Bronchial epithelial cell (primary cell): ENCODE results near the gene KIF3B. TPM values are rescaled to one million over a fixed set of nuclear protein-coding genes. Genes with fewer than 3 reads are reported as not detected.

Experiments used
- DNase-seq: peaks from one replicate; pipeline ENCODE4 v3.0.0-alpha.2; 2010; ENCODE audit warnings: low read depth
- FAIRE-seq: peaks from 2 replicates; lab custom pipeline; 2011; peaks lifted over from hg19 to GRCh38; lab: Jason Lieb, UNC
- H3K27me3 ChIP-seq: 2 replicates; pipeline ENCODE4 v1.5.1; 2011; ENCODE audit warnings: low read length; ENCODE audit not compliant: control insufficient read depth, insufficient read depth
- H3K36me3 ChIP-seq: 2 replicates; pipeline ENCODE4 v1.5.1; 2011; ENCODE audit warnings: low read length; ENCODE audit not compliant: control insufficient read depth, insufficient read depth
- H3K4me3 ChIP-seq: 2 replicates; pipeline ENCODE4 v1.5.1; 2011; ENCODE audit warnings: mild to moderate bottlenecking, low read depth, low read length, control low read depth
- CTCF ChIP-seq: IDR thresholded peaks from 2 replicates; pipeline ENCODE4 v1.5.1; 2011; ENCODE audit warnings: mild to moderate bottlenecking, moderate library complexity, low read length, control low read depth, inconsistent platforms; ENCODE audit not compliant: insufficient read depth, severe bottlenecking
- total RNA-seq: library from RNA; depleted of rRNA; stranded (reverse); fragments of >200 nt; gene quantifications from 2 replicates; pipeline ENCODE4 v1.2.1, GENCODE V29; 2014

The KIF3B gene
- total RNA-seq = 11.1 and 16.0 TPM in 2 replicates

- FAIRE-seq (no peak), DNase-seq (peak; percentile 68)
- peak within 1 kb of the TSS; percentile 79 for H3K4me3 ChIP-seq
- no peaks in the 10 kb centered on the region for H3K36me3 ChIP-seq
- no peak for TF ChIP-seq CTCF
- no peaks in the 10 kb centered on the region for H3K27me3 ChIP-seq
These were observed at the start of gene KIF3B for GRCh38 chr20:32277361-32278198. Gene KIF3B, plus strand, starts transcription at chr20:32277651. Its CDS starts 32,127 bp downstream, at chr20:32309778.

GRCh38 chr20:32227744-32228688, 49.4 kb upstream of the KIF3B start:
- H3K4me3 ChIP-seq = no peak overlapping the region
- peaks cover 26% of the 10 kb centered on the region for H3K36me3 ChIP-seq
- H3K27me3 ChIP-seq = no peaks in the 10 kb centered on the region
- FAIRE-seq = no peak
- no peak for DNase-seq
- no peak for TF ChIP-seq CTCF

- no peak for DNase-seq
- peaks cover 28% of the 10 kb centered on the region for H3K36me3 ChIP-seq
These were observed 48.2 kb upstream of the KIF3B start for GRCh38 chr20:32229251-32229747.

GRCh38 chr20:32230707-32231106, 46.7 kb upstream of the KIF3B start:
- H3K36me3 ChIP-seq = peaks cover 29% of the 10 kb centered on the region
- DNase-seq (no peak), FAIRE-seq (no peak)
- H3K27me3 ChIP-seq = no peaks in the 10 kb centered on the region
- no peak overlapping the region for H3K4me3 ChIP-seq
- no peak for TF ChIP-seq CTCF

More at GRCh38 chr20:32229251-32229747, 48.2 kb upstream of the KIF3B start:
- Histone ChIP-seq H3K4me3 (no peak overlapping the region), H3K27me3 (no peaks in the 10 kb centered on the region)
- no peak for TF ChIP-seq CTCF
- FAIRE-seq = no peak

- TF ChIP-seq CTCF = no peak
- no peaks in the 10 kb centered on the region for H3K27me3 ChIP-seq
- DNase-seq (no peak), FAIRE-seq (no peak)
- no peak overlapping the region for H3K4me3 ChIP-seq
- peaks cover 29% of the 10 kb centered on the region for H3K36me3 ChIP-seq
These were observed 46.2 kb upstream of the KIF3B start for GRCh38 chr20:32231245-32231644.
